Fibroblast of lung (primary cell): Measurements from ENCODE around the gene RAB30.

Experiments used
- EZH2 ChIP-seq: IDR thresholded peaks from 2 replicates; pipeline ENCODE4 v1.5.1; 2012; ENCODE audit warnings: low read length, control low read depth, mild to moderate bottlenecking; ENCODE audit errors: missing control alignments
- TF ChIP-seq, protein P1 (sequence below), 2 donors: IDR thresholded peaks in 1 of 2; conservative IDR thresholded peaks in 1 of 2; 1 replicate in 1 of 2; 2 replicates in 1 of 2; pipeline ENCODE4 v1.5.1; 2011 to 2012; ENCODE audit warnings: low read length in 2 of 2, control low read depth in 1 of 2, inconsistent platforms in 1 of 2, low read depth in 1 of 2, mild to moderate bottlenecking in 1 of 2

DNA sequence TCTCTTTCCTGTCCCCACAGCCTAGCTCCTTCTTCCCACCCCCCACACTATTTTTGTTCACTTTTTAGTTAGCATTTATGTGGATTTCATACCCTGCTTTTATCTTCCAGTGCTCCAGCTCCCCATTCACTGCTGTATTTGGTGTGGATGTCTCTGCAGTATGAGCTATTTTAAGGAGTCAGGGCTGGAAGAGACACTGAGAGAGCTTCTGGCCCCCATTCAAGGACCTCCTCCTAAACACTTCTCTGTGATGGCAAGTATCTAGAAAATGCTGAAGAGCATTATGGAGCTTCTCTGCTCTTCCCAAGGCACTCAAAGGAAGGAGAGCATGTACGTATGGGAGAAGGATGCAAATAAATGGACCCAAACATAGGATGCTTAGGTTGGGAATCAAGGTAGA is 79.5 kb downstream of the RAB30 start:
- TF ChIP-seq EZH2, result no peak
- TF ChIP-seq, protein P1, sequence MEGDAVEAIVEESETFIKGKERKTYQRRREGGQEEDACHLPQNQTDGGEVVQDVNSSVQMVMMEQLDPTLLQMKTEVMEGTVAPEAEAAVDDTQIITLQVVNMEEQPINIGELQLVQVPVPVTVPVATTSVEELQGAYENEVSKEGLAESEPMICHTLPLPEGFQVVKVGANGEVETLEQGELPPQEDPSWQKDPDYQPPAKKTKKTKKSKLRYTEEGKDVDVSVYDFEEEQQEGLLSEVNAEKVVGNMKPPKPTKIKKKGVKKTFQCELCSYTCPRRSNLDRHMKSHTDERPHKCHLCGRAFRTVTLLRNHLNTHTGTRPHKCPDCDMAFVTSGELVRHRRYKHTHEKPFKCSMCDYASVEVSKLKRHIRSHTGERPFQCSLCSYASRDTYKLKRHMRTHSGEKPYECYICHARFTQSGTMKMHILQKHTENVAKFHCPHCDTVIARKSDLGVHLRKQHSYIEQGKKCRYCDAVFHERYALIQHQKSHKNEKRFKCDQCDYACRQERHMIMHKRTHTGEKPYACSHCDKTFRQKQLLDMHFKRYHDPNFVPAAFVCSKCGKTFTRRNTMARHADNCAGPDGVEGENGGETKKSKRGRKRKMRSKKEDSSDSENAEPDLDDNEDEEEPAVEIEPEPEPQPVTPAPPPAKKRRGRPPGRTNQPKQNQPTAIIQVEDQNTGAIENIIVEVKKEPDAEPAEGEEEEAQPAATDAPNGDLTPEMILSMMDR (conservative IDR thresholded peaks at IDR 0.05 in 1 of 2, IDR thresholded peaks at IDR 0.05 in 1 of 2; ENCODE audit: low read depth in 1 of 2, low read length in 2 of 2), result no peak
